A549 (cell line): Measurements from ENCODE around the gene SCNN1A.

Experiments used
- EP300 ChIP-seq, 2 experiments: fragments of >200 bp; sonication (Bioruptor Twin); formaldehyde crosslinking; IDR thresholded peaks; 2 replicates in 1 of 2; 3 replicates in 1 of 2; pipeline ENCODE4 v1.6.1; 2016 to 2017
- MAFK ChIP-seq: fragments of 450-650 bp; IDR thresholded peaks from 2 replicates; pipeline ENCODE4 v1.6.1; 2014; ENCODE audit not compliant: partially characterized antibody
- MAX ChIP-seq: IDR thresholded peaks from 2 replicates; pipeline ENCODE4 v1.6.1; 2012
- POLR2A ChIP-seq: IDR thresholded peaks from 2 replicates; pipeline ENCODE4 v1.6.1; 2012; ENCODE audit warnings: mild to moderate bottlenecking, low read length
- POLR2AphosphoS2 ChIP-seq: conservative IDR thresholded peaks from 2 replicates; pipeline ENCODE4 v1.6.1; 2012; ENCODE audit warnings: low read length, improper control_type of control experiment, inconsistent platforms
- RCOR1 ChIP-seq: fragments of 150-350 bp; IDR thresholded peaks from 2 replicates; pipeline ENCODE4 v1.6.1; 2014; ENCODE audit warnings: antibody characterized with exemption, low read length, low read depth
- TF ChIP-seq, protein P1 (sequence below): fragments of >200 bp; sonication (Bioruptor Twin); formaldehyde crosslinking; IDR thresholded peaks from 3 replicates; pipeline ENCODE4 v1.5.1; 2016
- TF ChIP-seq, protein P2 (sequence below): fragments of 450-650 bp; IDR thresholded peaks from 2 replicates; pipeline ENCODE4 v1.6.1; 2014; ENCODE audit warnings: antibody characterized with exemption
- TF ChIP-seq, protein P3 (sequence below): fragments of 200-600 bp; sonication (generic); IDR thresholded peaks from 2 replicates; pipeline ENCODE4 v1.6.1; 2016; ENCODE audit warnings: antibody characterized with exemption, mild to moderate bottlenecking, moderate library complexity

GRCh38 chr12:6394398-6394797 lies 19.0 kb upstream of the SCNN1A start:
- TF ChIP-seq EP300 (IDR thresholded peaks at IDR 0.05) = no peak
- TF ChIP-seq, protein P1, sequence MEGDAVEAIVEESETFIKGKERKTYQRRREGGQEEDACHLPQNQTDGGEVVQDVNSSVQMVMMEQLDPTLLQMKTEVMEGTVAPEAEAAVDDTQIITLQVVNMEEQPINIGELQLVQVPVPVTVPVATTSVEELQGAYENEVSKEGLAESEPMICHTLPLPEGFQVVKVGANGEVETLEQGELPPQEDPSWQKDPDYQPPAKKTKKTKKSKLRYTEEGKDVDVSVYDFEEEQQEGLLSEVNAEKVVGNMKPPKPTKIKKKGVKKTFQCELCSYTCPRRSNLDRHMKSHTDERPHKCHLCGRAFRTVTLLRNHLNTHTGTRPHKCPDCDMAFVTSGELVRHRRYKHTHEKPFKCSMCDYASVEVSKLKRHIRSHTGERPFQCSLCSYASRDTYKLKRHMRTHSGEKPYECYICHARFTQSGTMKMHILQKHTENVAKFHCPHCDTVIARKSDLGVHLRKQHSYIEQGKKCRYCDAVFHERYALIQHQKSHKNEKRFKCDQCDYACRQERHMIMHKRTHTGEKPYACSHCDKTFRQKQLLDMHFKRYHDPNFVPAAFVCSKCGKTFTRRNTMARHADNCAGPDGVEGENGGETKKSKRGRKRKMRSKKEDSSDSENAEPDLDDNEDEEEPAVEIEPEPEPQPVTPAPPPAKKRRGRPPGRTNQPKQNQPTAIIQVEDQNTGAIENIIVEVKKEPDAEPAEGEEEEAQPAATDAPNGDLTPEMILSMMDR = no peak
- TF ChIP-seq MAFK = no peak
- TF ChIP-seq, protein P2, sequence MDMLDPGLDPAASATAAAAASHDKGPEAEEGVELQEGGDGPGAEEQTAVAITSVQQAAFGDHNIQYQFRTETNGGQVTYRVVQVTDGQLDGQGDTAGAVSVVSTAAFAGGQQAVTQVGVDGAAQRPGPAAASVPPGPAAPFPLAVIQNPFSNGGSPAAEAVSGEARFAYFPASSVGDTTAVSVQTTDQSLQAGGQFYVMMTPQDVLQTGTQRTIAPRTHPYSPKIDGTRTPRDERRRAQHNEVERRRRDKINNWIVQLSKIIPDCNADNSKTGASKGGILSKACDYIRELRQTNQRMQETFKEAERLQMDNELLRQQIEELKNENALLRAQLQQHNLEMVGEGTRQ = no peak
- TF ChIP-seq POLR2AphosphoS2 = no peak
- TF ChIP-seq MAX = no peak
- TF ChIP-seq RCOR1 = no peak
- TF ChIP-seq, protein P3, sequence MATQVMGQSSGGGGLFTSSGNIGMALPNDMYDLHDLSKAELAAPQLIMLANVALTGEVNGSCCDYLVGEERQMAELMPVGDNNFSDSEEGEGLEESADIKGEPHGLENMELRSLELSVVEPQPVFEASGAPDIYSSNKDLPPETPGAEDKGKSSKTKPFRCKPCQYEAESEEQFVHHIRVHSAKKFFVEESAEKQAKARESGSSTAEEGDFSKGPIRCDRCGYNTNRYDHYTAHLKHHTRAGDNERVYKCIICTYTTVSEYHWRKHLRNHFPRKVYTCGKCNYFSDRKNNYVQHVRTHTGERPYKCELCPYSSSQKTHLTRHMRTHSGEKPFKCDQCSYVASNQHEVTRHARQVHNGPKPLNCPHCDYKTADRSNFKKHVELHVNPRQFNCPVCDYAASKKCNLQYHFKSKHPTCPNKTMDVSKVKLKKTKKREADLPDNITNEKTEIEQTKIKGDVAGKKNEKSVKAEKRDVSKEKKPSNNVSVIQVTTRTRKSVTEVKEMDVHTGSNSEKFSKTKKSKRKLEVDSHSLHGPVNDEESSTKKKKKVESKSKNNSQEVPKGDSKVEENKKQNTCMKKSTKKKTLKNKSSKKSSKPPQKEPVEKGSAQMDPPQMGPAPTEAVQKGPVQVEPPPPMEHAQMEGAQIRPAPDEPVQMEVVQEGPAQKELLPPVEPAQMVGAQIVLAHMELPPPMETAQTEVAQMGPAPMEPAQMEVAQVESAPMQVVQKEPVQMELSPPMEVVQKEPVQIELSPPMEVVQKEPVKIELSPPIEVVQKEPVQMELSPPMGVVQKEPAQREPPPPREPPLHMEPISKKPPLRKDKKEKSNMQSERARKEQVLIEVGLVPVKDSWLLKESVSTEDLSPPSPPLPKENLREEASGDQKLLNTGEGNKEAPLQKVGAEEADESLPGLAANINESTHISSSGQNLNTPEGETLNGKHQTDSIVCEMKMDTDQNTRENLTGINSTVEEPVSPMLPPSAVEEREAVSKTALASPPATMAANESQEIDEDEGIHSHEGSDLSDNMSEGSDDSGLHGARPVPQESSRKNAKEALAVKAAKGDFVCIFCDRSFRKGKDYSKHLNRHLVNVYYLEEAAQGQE = no peak
- TF ChIP-seq POLR2A = no peak
